DND-41 (cell line): ENCODE results near the gene KRTAP10-5.

Experiments
- CTCF ChIP-seq: IDR thresholded peaks from 2 replicates; pipeline ENCODE4 v1.5.1; 2012; ENCODE audit warnings: borderline replicate concordance, low read length, moderate library complexity, mild to moderate bottlenecking; ENCODE audit not compliant: poor library complexity, severe bottlenecking; ENCODE audit errors: extremely low read depth
- EZH2 ChIP-seq: IDR thresholded peaks from 3 replicates; pipeline ENCODE4 v1.6.1; 2012; ENCODE audit warnings: borderline replicate concordance, low read depth, mild to moderate bottlenecking, moderate library complexity, low read length, inconsistent platforms; ENCODE audit not compliant: severe bottlenecking

- TF ChIP-seq CTCF, result no peak
- TF ChIP-seq EZH2, result no peak
These were observed 15.4 kb downstream of the KRTAP10-5 start for GRCh38 chr21:44564886-44565598.
